GM18909 (cell line): Measurements from ENCODE around the gene NANOS2.

Experiments
- ATAC-seq: cut with Tn5 transposase; IDR thresholded peaks from one replicate; pipeline ENCODE4 v1.9.1; 2021; ENCODE audit warnings: mild to moderate bottlenecking; ENCODE audit not compliant: unreplicated experiment, poor library complexity

NANOS2 gene

GRCh38 chr19:45931055-45931454 lies 16.5 kb upstream of the NANOS2 start:
- no peak for ATAC-seq

GRCh38 chr19:45929247-45929646 lies 14.7 kb upstream of the NANOS2 start:
- ATAC-seq, result no peak

- ATAC-seq, result peak; percentile 61
Observed at GRCh38 chr19:45927565-45928261, 13.1 kb upstream of the NANOS2 start.

- no peak for ATAC-seq
Observed at GRCh38 chr19:45924891-45925447, 10.4 kb upstream of the NANOS2 start.

GRCh38 chr19:45922281-45922680 lies 7.7 kb upstream of the NANOS2 start:
- no peak for ATAC-seq

GRCh38 chr19:45920458-45920857 lies 5.9 kb upstream of the NANOS2 start:
- no peak for ATAC-seq

GRCh38 chr19:45919678-45920077 lies 5.1 kb upstream of the NANOS2 start:
- no peak for ATAC-seq

GRCh38 chr19:45918721-45919120 lies 4.1 kb upstream of the NANOS2 start:
- no peak for ATAC-seq

- ATAC-seq, result no peak
Observed at GRCh38 chr19:45917421-45918091, 3.0 kb upstream of the NANOS2 start.

GRCh38 chr19:45911291-45911690 lies 3.3 kb downstream of the NANOS2 start:
- ATAC-seq, result no peak

GRCh38 chr19:45908956-45909355 lies 5.6 kb downstream of the NANOS2 start:
- ATAC-seq, result no peak

- ATAC-seq, result no peak
Observed at GRCh38 chr19:45906221-45906620, 8.4 kb downstream of the NANOS2 start.

- no peak for ATAC-seq
Observed at GRCh38 chr19:45905011-45905410, 9.6 kb downstream of the NANOS2 start.

- ATAC-seq, result peak; percentile 95
Observed at GRCh38 chr19:45902651-45903625, 11.6 kb downstream of the NANOS2 start.

- no peak for ATAC-seq
Observed at GRCh38 chr19:45901912-45902650, 12.5 kb downstream of the NANOS2 start, which contains the start of gene MYPOP. MYPOP (minus strand) TSS chr19:45902613; CDS start chr19:45901773, 840 bp downstream.

- ATAC-seq, result no peak
Observed at GRCh38 chr19:45901432-45901911, 13.1 kb downstream of the NANOS2 start.

GRCh38 chr19:45900738-45901431 lies 13.7 kb downstream of the NANOS2 start:
- no peak for ATAC-seq

GRCh38 chr19:45899919-45900589 lies 14.5 kb downstream of the NANOS2 start:
- ATAC-seq, result no peak
